Right forelimb (tissue), 1 donor: ENCODE results near the gene ATP1A2.

Experiments
- DNase-seq: peaks from one replicate; pipeline ENCODE4 v3.0.0-alpha.2; 2018

Gene ATP1A2

GRCh38 chr1:160154790-160155189 is 39.2 kb downstream of the ATP1A2 start:
- no peak for DNase-seq

GRCh38 chr1:160156361-160156760 is 40.8 kb downstream of the ATP1A2 start:
- DNase-seq, result no peak

GRCh38 chr1:160157174-160157573 is 41.6 kb downstream of the ATP1A2 start:
- no peak for DNase-seq

- DNase-seq, result no peak
These were observed 42.5 kb downstream of the ATP1A2 start for GRCh38 chr1:160158031-160158430.

DNA sequence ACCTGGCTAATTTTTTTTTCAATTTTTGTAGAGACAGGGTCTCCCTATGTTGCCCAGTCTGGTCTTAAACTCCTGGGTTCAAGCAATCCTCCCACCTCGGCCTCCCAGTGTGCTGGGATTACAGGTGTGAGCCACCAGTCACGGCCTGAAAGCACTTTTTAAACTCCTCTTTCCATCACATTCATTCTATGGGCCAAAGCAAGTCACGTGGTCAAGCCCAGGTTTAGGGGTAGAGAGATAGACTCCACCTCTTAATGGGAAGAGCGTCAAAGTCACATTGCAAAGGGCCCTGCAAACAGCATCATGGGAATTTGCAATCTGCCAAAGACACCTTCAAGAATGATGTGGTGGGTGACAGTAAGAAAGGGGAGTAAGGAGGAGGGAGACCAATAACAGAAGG is 43.0 kb downstream of the ATP1A2 start:
- no peak for DNase-seq

GRCh38 chr1:160159846-160160245 is 44.3 kb downstream of the ATP1A2 start:
- DNase-seq, result no peak

GRCh38 chr1:160161965-160162705 is 46.6 kb downstream of the ATP1A2 start:
- no peak for DNase-seq

- no peak for DNase-seq
These were observed 47.4 kb downstream of the ATP1A2 start for GRCh38 chr1:160162931-160163330.

GRCh38 chr1:160163615-160164014 is 48.1 kb downstream of the ATP1A2 start:
- DNase-seq, result no peak

GRCh38 chr1:160164121-160164520 is 48.6 kb downstream of the ATP1A2 start:
- DNase-seq, result no peak

DNA sequence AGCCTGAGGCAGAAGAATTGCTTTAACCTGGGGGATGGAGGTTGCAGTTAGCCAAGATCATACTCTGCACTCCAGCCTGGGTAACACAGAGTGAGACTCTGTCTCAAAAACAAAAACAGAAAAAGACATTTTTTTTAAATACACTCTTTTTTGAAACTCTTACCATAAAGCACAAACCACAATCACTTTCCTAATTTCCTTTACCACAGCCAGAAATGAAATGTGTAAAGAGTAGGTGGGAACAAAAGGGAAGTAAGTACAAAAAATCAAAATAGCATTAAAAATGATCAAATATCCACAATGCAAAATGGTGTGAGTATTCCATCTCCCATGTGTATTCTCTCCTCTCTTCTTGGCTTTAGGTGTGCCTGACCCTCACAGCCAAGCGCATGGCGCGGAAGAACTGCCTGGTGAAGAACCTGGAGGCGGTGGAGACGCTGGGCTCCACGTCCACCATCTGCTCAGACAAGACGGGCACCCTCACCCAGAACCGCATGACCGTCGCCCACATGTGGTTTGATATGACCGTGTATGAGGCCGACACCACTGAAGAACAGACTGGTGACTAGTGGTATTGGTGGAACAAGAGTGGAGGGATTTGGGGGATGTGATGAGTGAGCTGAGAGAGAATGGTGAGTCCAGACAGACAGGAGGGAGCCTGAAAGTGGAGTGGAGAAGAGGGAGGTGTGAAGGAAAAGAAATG is 50.8 kb downstream of the ATP1A2 start:
- DNase-seq, result no peak

GRCh38 chr1:160167056-160167455 is 51.5 kb downstream of the ATP1A2 start:
- no peak for DNase-seq

DNA sequence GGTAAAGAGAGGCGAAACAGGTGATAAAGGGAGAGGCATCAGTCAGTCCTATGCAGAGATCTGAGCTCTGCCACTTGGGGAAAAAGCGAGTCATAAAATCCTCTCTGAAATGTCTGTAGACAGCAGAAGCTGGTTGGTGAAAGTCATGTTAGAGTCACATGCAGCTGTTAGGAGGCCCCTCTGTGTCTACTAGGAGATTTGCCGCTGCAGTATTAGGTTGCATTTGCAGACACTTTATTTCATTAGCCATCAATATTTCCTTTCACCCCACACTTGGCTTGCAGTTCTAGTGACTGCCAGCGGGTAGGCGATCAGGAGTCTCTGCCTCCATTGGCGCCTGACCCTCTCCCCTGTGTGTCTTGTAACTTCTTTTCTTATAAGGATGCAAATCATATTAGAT is 52.0 kb downstream of the ATP1A2 start:
- no peak for DNase-seq

- no peak for DNase-seq
These were observed 52.5 kb downstream of the ATP1A2 start for GRCh38 chr1:160168016-160168415.

DNA sequence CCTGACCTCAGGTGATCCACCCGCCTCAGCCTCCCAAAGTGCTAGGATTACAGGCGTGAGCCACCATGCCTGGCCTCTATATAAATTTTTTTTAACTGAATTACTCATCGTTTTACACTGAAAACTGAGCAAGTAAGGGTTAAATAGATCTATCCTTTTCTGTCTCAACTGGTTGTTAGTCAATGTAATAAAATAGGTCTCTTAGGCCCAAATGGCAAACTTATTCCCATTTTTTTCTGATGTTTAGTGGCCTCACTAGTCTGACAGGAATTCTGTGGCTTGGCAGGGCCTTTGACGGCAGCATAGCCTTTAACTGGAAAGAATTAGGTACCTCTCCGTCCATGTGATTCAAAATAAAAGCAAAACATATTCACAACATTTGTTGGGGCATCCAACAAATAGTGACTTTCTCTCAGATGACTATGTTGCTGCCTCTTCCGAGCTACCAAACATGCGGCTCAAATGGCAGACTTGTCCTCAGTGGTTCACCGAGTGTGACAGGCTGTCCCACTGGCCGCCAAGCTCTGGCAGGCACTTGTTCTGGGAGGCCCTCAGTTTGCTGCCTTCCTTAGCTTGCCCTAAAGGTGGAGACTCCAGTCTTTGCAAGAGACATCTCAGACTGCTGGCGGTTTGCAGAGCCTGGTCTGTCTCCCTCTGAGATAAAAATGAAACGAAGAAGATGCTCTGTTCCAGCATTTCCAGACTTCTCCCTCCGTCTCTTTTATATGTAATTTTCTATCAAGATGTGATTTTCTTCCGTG is 53.2 kb downstream of the ATP1A2 start:
- no peak for DNase-seq

DNA sequence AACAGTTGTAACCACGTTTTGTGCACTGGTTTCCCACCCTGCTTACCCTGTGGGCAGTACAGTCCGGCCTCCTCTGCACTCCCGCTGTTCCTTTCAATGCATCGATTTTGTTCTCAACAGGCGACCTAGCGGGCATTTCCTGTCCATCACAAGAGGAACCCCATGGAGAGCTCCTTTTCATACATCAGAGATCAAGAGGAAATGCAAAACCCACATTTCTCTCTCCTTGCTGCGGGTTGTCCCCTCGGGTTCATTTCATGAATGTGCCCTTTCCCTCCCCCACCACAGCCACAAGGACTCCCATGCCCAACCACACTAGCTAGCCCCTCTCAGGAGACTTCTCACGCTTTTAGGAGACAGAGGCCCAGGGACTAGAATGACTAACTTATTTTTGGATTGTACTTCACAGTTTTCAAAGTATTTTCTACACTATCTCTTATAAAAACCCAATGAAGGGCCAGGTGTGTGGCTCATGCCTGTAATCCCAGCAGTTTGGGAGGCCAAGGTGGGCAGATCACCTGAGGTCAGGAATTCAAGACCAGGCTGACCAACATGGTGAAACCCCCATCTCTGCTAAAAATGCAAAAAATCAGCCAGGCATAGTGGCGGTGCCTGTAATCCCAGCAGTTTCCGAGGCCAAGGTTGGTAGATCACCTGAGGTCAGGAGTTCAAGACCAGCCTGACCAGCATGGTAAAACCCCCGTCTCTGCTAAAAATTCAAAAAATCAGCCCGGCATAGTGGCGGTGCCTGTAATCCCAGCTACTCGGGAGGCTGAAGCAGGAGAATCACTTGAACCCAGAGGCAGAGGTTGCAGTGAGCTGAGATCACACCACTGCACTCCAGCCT is 54.2 kb downstream of the ATP1A2 start:
- DNase-seq, result no peak

DNA sequence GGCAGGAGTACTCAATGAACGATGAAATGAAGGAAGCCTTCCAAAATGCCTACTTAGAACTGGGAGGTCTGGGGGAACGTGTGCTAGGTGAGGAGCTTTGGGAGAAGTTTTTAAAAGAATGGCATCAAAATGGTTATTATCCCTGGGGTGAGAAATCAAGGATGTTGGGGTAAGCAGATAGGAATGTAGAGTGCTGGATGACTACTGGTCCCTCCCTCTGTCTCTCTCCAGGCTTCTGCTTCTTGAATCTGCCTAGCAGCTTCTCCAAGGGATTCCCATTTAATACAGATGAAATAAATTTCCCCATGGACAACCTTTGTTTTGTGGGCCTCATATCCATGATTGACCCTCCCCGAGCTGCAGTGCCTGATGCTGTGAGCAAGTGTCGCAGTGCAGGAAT is 55.8 kb downstream of the ATP1A2 start:
- DNase-seq, result no peak

DNA sequence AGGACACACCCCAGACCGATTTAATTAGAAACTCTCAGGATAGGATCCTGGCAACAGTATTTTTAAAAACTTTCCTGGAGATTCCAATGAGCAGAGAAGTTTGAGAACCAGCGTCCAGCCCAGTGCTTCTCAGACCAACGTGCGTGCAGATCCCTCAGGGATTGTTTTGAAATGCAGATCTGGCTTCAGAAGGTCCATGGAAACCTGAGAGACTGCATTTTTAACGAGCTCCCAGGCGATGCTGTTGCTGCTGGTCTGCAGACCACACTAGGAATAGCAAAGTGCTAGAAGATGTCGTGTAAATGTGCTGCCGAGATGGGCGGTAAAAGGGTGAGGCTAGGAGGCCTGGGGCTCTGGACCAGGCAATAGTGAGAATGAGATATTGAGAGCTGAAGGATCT is 56.4 kb downstream of the ATP1A2 start:
- no peak for DNase-seq

GRCh38 chr1:160177231-160177630 is 61.7 kb downstream of the ATP1A2 start:
- DNase-seq, result no peak

- DNase-seq, result no peak
These were observed 62.1 kb downstream of the ATP1A2 start for GRCh38 chr1:160177667-160178066.

- no peak for DNase-seq
These were observed 63.2 kb downstream of the ATP1A2 start for GRCh38 chr1:160178731-160179130.

GRCh38 chr1:160179336-160179735 is 63.8 kb downstream of the ATP1A2 start:
- DNase-seq, result no peak

DNA sequence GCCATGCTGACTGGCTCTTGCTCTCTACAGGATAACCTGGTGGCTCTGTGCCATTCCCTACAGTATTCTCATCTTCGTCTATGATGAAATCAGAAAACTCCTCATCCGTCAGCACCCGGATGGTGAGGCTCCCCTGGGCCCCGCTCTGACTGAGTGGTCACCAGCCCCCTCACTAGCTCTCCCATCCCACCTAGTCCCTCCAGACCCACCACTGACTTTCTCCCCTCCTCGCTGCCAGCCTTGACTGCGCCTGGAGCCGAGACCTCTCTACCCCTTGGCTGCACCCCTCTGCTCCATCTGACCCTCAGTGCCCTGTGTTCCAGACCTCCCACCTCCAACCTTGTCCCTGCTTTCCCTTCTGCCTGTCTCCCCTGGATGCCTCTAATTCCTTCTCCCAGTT is 70.7 kb downstream of the ATP1A2 start:
- no peak for DNase-seq
